ENCODE data around the gene GPR132. TPM values are rescaled to one million over a fixed set of nuclear protein-coding genes. Genes with fewer than 3 reads are reported as not detected.

Gene GPR132
- total RNA-seq, 2 donors from 2014 or later: 1.0 TPM

DNA sequence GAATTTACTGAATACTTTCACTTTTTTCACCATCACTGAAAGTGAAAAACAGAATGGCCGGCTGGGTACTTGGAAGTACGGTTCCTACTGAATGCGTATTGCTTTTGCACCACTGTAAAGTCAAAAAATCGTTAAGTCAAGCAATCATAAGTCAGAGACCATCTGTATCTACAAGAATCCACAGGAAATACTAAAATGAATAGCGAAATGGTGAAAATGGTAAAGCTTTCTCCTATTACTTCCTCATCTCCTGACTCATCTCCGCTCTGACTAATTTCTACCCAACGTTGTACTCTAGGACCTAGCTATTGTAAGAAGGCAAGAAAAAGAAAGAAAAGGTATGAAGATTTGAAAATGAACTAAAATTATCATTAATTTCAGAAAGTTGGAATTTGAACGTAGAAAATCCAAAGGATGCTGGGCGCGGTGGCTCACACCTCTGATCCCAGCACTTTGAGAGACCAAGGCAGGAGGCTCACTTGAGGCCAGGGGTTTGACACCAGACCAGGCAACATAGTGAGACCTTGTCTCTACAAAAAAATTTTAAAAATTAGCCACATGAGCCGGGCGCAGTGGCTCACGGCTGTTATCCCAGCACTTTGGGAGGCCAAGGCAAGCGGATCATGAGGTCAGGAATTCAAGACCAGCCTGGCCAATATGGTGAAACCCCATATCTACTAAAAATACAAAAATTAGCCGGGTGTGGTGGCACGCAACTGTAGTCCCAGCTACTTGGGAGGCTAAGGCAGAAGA lies 39.0 kb downstream of the GPR132 start:
- Histone ChIP-seq H3K36me3 (no peaks in the 10 kb centered on the region), H3K4me1 (no peaks in the 10 kb centered on the region), H3K27me3 (no peaks in the 10 kb centered on the region), H3K9me3 (no peaks in the 10 kb centered on the region), H3K9ac (ENCODE audit: low read depth in 2 of 2, low read length in 2 of 2) (no peak overlapping the region), H3K27ac (no peak overlapping the region), H3K4me3 (no peak overlapping the region)
- no peak for TF ChIP-seq CTCF (IDR thresholded peaks at IDR 0.05)
- no peak for DNase-seq
- intact Hi-C loops (cut with DNase I): no loop called here

GRCh38 chr14:105025429-105025828 lies 39.8 kb downstream of the GPR132 start:
- no peaks in the 10 kb centered on the region for H3K9me3 ChIP-seq
- no peak for TF ChIP-seq CTCF (IDR thresholded peaks at IDR 0.05)
- H3K4me1 ChIP-seq: no peaks in the 10 kb centered on the region
- no peak overlapping the region for H3K4me3 ChIP-seq
- H3K36me3 ChIP-seq: no peaks in the 10 kb centered on the region
- no peaks in the 10 kb centered on the region for H3K27me3 ChIP-seq
- intact Hi-C loops (cut with DNase I): no loop called here
- H3K27ac ChIP-seq: no peak overlapping the region
- DNase-seq: no peak
- no peak overlapping the region for H3K9ac ChIP-seq (ENCODE audit: low read depth in 2 of 2, low read length in 2 of 2)

DNA sequence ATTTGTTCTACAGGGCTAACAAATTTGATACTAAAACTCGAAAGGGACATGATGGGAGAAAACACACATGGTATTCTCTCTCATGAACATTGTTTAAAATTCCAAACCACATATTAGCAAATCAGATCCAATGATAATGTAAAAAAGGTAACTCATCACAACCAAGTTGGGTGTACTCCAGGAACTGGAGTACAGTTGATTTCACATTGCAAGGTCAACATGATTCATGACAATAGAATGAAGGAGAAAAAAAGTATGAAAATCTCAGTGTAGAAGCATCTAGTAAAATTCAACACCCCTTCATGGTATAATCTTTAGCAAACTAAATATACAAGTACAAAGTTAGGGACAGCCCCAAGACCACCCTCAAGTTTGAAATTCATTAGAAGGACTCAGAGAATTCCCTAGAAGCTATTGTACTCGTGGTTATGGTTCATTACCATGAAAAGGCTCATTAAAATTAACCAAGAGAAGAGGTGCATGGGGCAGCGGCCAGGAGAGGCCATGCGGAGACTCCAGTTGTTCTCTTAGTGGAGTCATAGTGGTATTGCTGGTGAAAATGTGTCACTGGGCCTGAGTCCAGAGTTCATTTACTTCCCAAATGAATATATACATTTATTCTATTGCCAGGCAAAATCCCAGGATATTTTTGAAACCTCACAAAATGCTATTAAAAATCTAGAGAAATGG lies 41.3 kb downstream of the GPR132 start:
- peaks cover 12% of the 10 kb centered on the region for H3K4me1 ChIP-seq
- intact Hi-C loops (cut with DNase I): no loop called here
- H3K36me3 ChIP-seq: no peaks in the 10 kb centered on the region
- no peak overlapping the region for H3K9ac ChIP-seq (ENCODE audit: low read depth in 2 of 2, low read length in 2 of 2)
- no peaks in the 10 kb centered on the region for H3K9me3 ChIP-seq
- no peak overlapping the region for H3K27ac ChIP-seq
- DNase-seq: no peak
- no peaks in the 10 kb centered on the region for H3K27me3 ChIP-seq
- no peak for TF ChIP-seq CTCF (IDR thresholded peaks at IDR 0.05)
- H3K4me3 ChIP-seq: no peak overlapping the region

GRCh38 chr14:105023144-105023543 lies 42.1 kb downstream of the GPR132 start:
- DNase-seq: no peak
- Histone ChIP-seq H3K36me3 (no peaks in the 10 kb centered on the region), H3K9ac (ENCODE audit: low read depth in 2 of 2, low read length in 2 of 2) (no peak overlapping the region), H3K4me1 (peaks cover 18% of the 10 kb centered on the region), H3K4me3 (no peak overlapping the region), H3K27ac (no peak overlapping the region), H3K27me3 (no peaks in the 10 kb centered on the region), H3K9me3 (no peaks in the 10 kb centered on the region)
- intact Hi-C loops (cut with DNase I): no loop called here
- no peak for TF ChIP-seq CTCF (IDR thresholded peaks at IDR 0.05)

DNA sequence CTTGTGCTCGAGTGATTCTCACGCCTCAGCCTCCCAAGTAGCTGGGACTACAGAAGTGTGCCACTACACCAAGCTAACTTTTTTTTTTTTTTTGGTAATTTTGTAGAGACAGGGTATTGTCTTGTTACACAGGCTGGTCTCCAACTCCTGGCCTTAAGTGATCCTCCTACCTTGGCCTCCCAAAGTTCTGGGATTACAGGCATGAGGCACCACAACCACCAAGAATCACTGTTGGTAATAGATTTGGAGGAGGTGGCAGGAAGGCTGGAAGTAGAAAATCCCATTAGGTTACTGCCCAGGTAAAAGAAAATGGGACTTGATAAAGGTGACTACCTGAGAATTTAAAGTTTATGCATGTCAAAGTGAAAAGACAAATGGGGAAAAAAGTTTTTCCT lies 43.0 kb downstream of the GPR132 start:
- DNase-seq: no peak
- TF ChIP-seq CTCF (IDR thresholded peaks at IDR 0.05): no peak
- Histone ChIP-seq H3K36me3 (no peaks in the 10 kb centered on the region), H3K9me3 (no peaks in the 10 kb centered on the region), H3K4me1 (peaks cover 18% of the 10 kb centered on the region), H3K4me3 (no peak overlapping the region), H3K27ac (no peak overlapping the region), H3K9ac (ENCODE audit: low read depth in 2 of 2, low read length in 2 of 2) (peak overlapping the region in 1 of 2 donors; percentile 93), H3K27me3 (no peaks in the 10 kb centered on the region)
- intact Hi-C loops (cut with DNase I): no loop called here
